OCI-LY1 (cell line): ENCODE measurements around the gene LMTK2.

Experiments
- CTCF ChIP-seq: fragments of 200-600 bp; sonication (generic), shearing (Covaris generic); IDR thresholded peaks from 2 replicates; pipeline ENCODE4 v1.5.1; 2017; ENCODE audit warnings: mild to moderate bottlenecking, antibody characterized with exemption, low read length, moderate library complexity, mixed read lengths
- EZH2 ChIP-seq: fragments of 200-600 bp; sonication (generic), shearing (Covaris generic); IDR thresholded peaks from 2 replicates; pipeline ENCODE4 v1.8.0; 2017; ENCODE audit warnings: borderline replicate concordance, mixed run types, mild to moderate bottlenecking, antibody characterized with exemption, low read length, moderate library complexity, mixed read lengths

- TF ChIP-seq CTCF (no peak), EZH2 (no peak)
Observed at GRCh38 chr7:98128346-98128745, 21.7 kb downstream of the LMTK2 start.
